Hematopoietic multipotent progenitor cell (in vitro differentiated cells): ENCODE results near the gene RPUSD4. TPM values are rescaled to one million over a fixed set of nuclear protein-coding genes. Genes with fewer than 3 reads are reported as not detected.

Source experiments
- DNase-seq, 3 donors: peaks; one replicate each; pipeline ENCODE4 v3.0.0-alpha.2; 2011 to 2015; ENCODE audit warnings: low read depth in 2 of 3, low spot score in 2 of 3
- total RNA-seq: library from RNA; depleted of rRNA; stranded (reverse); fragments of >200 nt; gene quantifications from one replicate; pipeline ENCODE4 v1.2.3, GENCODE V29; 2012

The RPUSD4 gene
- total RNA-seq, 1 donor = 66.8 TPM

DNA sequence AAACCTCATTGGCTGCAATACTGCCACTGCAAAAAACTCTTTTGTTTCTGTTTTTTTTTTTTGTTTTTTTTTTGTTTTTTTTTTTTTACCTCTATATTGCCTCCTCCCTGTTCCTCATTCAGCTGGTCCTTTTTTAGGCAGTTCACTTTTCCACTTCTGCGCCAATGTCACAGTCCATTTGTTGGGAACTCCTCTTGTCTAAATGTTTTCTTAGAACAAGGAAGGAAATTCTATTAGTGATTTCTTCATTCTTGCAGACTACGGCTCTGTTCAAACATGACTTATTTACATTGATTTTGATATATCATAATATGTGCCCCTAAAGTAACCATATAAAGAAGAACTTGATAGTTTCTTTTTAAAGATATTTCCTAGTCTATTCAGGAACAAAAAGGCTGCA is 3.0 kb upstream of the RPUSD4 start:
- DNase-seq = no peak

DNA sequence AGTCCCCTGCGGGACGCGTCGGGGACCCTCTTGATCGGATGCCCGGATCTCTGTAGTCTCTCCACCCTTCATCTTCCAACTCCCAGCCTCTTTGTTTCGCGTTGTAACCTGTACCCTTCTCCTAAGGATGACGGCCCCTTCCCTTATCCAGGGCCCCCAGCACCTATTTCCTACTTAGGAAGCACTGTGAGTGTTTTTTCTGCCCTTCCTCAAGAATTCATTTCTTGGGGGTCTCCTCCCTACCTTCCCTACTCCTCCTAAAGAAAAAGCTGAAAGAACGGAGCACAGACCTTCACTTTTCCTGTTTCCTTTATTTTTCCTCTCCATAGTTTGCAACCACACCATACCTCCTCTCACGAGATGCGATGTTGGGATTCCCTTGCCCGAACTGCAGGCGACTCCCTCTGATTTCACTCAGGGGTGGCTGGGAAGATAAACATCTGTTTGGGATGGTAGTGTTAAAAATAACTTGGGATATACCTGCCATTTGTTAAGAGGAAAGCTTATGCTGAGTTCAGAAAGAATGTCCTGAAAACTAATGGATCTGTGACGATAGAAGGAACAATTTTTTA is 725 bp upstream of the RPUSD4 start:
- DNase-seq = no peak

DNA sequence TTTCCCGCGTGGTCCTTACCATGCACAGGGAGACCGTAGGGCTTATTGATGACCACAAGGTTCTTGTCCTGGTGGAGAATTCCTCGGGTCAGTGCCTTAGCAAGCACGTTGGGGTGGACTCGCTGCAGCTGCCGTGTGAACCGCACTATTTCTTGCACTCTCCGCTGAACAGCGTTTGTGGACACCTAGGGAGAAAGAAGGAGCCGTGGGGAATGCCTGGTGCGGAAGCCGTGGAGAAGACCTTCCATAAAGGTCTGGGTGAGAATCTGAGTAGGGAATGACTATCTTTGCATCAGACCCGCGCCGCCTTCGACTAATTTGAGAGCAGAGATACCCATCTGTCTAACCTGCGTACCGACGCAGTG is 597 bp downstream of the RPUSD4 start:
- no peak for DNase-seq

DNA sequence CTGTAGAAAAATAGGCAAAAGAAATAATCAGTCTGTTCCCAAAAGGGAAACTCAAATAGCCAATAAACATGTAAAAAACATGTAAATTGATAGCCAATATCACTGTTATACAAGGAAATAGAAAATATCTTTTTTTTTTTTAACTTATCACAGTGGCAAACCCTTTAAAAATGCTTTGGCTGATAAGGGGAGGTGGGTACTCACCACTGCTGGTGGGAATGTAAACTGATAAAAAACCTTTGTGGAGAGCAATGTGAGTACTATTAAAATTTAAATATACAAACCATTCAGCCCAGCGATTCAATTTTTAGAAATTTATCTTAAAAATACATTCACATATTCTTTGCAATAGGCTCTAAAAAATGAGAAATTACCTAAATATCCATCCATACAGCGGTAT is 3.6 kb downstream of the RPUSD4 start:
- no peak for DNase-seq

DNA sequence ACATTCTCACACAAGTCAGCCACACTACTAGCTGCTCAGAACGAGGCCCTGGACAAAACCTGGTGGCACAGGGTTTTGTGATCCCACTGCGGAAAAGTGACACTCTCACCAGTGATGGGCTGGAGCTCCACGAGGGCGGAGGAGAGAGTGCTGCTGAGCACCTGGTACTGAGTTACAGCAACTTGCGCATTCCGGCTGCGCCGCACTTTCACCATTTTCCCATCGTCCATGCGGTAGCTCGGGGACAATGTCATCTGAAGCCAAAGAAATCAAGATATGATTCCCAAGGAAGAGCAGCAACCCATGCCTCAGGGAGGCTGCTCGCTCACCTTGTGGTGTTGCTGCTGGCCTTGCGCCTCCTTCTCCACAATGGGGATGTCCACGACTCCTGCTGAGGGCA is 6.1 kb downstream of the RPUSD4 start:
- no peak for DNase-seq

DNA sequence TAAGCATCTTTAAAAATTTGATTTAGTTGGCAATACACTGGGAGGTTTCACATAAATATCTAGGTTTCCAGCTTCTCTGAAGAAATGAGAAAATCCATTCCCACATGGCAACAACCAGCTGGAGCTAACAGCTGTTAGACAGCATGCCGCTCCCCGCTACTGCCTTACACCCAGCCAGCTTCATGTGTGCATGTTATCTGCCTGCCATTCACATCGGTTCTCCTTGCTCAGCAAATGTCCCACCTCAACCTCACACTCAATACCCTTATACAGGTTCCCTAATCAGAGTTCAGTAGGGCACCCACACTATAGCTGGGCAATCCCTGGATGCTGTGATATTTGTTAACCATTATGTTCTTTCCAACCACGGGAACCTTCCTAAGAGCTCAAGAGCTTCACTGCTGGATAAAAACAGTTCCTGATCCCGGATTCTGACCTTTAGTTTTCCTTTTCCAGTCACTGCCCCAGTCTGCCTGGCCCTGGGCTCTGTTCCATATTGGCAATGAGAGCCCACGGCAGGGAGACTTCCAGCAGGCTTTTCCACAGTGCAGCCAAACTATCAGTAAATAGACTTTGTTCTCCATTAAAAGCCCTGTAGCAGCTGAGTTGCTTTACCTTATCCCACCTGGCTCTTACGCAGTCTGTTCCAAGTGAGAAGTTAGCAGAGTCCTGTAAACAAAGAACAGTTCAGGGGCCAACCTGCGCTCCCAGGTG is 8.6 kb downstream of the RPUSD4 start:
- DNase-seq = no peak

DNA sequence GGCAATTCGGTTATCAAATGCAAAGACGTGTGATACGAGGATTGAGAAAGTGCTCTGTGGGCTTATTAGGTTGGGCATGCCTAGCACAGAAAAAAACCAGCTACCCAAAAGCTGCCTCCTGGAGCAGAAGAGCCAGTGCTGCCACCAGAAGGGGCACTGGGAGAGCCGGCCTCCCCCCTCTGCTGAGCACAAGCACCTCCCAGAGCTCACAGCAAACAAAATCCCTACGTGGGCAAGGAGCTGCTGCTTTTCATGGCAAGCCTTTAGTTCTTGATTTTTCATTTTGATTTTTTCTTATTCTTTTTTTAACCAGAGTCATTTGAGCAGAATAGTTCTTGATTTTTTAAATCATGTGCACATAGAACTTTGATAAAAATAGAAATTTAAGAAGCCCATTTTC is 12.8 kb downstream of the RPUSD4 start:
- DNase-seq = no peak

DNA sequence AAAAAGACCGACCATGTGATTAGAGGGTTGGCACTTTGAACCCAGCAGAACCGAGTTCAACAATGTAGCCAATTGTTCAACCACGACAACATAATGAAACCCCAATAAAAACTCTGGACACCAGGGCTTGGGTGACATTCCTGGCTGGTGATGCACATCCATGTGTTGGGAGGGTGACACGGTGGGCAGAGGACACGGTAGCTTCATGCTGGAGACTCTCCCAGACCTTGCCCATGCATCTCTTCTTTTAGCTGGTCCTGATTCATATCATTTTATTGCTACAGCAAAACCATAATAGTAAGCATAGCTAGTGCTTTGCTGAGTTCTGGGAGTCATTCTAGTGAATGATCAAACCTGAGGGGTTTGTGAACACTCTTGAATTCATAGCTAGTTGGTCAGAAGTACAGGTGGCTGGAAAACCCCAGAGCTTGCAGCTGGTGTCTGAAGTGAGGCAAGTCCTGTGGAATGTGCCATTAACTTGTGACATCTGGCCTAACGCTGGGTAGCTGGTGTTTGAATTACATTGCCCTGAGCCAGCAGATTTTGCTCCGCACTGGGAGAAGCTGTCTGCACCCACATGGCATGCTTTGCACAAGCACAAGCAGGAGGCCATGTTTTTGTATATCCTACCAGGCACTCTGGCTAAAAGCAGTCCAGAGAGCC is 14.0 kb downstream of the RPUSD4 start:
- DNase-seq = no peak

DNA sequence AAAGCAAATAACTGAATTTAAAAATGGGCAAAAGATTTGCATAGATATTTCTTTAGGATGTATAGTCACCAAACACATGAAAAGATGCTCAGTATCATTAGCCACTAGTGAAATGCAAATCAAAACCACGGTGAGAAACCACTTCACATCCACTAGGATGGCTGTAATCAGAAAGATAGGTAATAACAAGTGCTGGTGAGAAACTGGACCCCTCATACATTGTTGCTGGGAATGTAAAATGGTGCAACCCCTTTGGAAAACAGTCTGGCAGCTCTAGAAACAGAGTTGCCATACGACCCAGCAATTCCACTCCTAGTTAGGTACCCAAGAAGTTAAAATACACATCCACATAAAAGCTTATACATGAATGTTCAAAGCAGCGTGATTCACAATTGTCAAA is 16.3 kb downstream of the RPUSD4 start:
- no peak for DNase-seq

DNA sequence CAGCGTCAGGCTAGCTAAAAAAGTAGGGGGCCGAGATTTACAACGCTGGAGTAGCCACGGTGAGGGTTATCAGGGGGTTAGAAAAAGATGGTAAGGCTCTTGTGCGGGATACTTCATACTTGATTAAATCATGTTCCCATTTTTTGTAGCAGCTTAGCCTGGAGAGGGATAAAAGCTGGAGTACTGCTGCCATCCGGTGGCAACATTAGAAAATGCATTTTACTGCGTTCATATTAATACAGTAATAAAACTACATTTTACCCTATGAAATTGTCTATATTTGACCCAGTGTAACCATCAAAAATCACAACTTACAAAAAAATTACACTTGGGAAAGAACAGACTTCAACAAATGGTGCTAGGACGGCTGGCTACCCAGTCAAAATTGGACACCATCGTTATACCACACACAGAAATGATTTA is 17.3 kb downstream of the RPUSD4 start:
- DNase-seq = peak in 2 of 3 donors; percentile 41 to 64

DNA sequence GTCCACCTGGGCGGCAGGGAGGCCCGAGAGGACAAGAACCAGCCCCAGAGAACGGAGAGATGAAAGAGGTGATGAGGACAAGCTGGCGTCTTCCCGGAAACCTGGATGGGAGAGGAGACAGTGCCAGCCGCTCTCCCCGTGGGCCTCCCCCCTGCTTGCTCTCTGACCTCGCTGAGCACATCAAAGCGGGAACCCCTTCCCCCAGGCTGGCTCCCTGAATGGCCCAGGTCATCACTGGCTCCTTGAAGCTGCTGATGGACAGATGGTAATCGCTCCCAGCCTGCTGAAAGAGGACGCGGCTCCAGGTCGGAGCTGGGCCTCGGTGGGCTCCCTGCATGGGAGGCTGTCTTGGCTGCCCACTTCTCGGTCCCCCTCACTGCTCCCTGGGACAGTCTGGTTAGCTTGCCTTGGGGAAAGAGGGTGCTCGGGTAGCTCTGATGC is 18.4 kb downstream of the RPUSD4 start:
- no peak for DNase-seq

DNA sequence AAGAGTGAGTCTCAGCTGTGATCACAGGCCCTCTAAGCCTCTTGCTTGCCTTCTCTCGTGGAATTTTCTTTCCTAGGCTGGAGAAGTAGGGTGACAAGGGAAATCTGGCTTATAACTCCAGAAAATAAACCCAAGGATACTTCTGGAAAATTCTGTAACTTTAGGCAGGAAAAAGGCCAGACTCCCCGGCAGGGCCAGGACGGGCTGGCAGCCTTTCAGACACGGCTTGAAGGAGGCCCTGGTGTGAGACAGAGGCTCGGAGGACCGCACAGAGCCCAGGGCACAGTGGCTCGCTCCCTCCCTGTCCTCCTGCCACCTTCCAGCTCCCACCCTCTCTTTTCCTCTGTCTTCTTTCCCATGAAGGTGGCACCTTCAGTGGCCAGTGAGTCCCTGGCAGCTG is 19.1 kb downstream of the RPUSD4 start:
- DNase-seq = no peak

DNA sequence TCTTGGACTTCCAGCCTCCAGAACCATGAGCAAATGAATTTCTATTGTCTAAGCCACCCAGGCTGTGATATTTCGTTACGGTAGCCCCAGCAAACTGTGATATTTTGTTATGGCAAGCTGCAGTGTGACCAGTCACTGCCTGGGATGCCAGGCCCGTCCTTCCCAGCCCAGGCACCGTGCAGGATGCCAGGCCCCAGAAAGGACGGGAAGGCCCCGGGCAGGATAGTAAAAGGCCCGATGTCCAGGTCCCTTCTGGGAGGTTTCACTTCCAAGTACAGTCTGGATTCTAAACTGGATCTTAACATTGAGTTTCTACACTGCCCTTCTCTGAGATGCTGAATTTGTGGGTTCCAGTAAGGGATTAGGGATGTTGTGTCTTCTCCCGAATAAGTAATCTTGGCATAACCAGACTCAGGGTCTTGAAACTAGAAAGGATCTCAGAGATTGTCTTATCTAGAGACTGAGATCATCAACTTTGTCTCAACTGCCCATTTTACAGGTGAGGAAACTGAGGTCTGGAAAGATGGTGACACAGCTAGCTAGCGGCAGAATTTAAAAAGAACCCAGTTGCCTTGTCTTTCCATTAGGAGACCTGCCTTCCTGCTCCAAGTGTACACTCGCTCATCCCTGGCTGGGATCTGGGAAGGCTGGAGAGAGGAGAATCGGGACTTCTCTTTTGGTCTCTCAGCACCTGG is 19.9 kb downstream of the RPUSD4 start:
- no peak for DNase-seq

DNA sequence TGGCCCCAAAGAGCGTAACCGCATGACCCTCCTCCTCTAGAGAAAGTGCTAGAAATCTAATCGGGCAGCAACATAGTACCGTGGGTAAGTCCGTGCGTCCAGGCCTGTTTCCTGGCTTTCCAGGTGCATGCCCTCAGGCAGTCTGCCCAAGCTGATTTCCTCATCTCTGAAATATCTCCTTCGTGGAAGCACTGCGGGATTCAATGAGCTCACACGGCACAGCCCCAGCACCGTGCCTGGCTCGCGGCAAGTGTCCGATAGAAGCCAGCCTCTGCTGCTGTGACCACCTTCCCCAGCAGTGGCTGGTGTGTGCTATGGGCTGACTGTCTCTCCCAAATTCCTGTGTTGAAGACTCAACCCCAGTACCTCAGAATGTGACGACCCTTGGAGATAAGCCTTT is 20.7 kb downstream of the RPUSD4 start:
- DNase-seq = no peak

DNA sequence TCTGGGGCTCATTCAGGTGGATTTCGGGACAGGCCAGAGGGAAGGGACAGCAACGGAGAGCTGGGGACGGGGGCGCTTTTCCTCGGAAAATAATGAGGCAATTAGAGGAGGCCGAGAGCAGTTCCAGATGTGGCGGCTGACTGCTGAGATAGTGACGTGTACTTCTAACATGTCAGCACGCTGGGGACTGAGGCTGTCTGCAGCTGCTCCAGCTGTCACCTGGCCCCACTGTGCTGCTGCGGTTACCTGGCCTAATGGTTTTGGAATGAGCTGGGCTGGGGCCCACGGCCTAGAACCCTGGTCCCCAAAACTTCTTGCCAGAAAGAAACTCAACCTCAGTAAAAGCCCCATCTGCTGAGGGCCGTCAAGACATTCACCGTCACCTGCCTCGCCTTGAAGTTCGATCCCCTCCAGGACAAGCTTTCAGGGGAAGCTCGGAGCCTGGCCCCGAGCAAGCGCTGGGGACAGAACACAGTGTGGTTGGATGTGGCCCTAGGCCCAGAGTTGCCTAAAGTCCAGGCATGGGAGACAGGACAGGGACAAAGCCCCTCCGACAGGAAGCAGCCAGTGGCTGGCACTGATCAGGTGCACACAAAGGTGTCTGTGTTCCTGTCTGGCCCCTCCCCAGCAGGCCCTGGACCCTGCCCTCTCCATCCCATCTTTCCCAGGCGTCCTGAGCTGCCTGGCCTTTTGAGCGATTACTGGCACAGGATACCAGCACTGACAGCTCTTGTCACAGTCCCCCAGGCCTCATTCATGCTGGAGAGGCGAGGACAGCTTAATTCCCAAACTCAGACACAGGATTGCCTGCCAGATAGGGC is 22.1 kb downstream of the RPUSD4 start:
- no peak for DNase-seq

DNA sequence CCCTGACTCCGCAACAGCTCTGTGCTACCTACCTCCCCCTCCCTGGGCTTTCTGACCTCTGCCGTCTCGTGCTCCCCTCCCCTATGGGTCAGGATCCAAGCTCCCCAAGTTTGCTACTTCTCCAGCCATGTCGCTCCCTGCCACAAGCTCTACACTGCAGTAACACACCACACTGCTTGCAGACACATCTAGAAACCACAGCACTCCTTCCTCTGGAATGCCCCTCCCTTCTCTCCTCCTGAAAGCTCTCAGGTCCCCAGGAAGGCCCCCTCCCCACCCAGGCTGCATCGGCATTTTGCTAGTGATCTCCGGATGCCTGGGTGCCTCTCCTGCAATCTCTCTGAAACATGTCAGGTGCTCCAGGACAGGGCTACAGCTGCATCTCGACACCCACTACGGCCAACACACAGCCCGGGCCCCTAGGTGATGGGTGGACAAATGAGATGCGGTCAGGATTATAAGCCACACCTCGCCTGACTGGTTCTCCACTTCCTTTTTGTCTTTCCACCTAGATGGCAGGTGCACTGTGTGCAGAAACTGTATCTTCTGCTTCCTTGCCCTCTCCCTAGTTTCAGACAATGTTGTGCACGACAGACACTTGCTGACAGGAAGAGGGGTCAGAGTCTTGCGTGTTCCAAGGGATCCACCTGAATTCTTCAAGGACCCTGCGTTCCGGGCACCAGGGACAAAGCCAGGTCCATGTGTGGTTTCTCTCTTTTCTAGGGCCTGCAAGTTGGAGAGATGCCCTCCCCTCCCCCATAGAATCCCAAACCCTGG is 22.9 kb downstream of the RPUSD4 start:
- no peak for DNase-seq

DNA sequence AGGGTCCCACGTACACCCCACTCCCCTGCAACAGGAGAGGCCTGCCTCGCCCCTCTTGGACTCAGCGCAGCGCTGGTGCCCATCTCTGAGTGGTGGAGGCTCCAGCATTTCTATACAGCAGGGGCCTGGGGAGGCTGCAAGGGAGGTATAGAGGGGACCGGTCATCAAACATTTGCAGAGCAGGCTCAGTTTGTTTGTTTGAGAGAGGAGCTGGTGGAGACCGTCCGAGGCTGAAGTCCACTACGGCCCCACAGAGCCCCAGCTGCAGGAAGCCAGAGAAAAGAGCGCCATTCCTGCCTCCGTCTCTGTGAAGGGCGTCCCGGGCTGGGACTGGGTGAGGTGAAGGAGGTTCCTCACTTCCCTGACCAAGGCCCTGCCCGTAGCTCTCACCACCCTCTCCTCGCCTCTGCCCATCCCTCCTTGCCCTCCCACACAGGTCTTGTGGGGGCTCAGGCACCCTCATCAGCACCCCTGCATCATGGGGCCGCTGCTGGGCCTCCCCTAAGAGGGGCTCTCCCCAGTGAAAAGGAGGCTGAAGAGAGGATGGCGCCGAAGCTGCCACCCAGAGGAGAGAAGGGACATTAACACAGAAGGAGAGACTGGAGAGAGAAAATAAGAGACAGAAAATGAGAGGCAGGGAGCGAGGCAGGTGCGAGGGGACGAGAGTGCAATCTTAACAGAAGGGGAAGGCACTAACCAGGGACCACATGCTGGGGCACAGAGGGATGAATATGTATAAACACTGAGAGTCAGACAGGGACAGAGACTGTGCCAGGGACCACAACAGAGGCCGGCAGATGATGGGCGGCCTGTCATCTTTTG is 24.5 kb downstream of the RPUSD4 start:
- DNase-seq = no peak

DNA sequence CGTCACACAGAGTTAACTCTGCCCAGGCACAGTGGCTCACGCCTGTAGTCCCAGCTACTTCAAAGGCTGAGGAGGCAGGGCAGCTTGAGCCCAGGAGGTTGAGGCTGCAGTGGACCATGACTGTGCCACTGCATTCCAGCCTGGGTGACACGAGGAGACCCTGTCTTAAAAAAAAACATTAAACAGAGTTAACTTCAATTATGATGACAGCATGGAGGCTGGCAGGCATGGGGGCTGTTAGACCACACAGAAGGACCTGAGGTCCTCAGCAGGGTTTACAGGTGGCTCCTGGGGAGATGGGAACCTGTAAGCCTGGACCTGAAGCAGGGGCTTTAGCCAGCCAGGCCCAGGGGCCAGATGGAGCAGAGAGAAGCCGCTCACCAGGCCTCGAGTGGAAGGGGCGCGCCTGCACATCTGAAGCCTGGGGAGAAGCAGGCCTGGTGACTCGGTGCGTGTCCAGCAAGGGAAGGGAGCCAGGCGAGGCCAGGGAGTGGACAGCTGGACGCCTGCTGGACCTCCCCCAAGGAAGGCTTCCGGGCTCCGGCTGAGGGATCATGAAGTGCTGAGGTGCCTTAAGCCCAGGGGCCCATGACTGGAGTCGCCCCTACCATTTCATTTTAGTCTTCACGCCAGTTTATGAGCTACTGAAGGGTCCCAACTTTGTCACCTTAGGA is 25.3 kb downstream of the RPUSD4 start:
- DNase-seq = no peak
